ENCODE measurements around the gene STRIP2. TPM values are rescaled to one million over a fixed set of nuclear protein-coding genes. Genes with fewer than 3 reads are reported as not detected.

Gene STRIP2
- total and polyA plus RNA-seq, 9 of the 15 experiments (the other 6 are each of a cell fraction or from before 2014, with no cell fraction given) = 10.1 to 81.8 (median 42.3) TPM

DNA sequence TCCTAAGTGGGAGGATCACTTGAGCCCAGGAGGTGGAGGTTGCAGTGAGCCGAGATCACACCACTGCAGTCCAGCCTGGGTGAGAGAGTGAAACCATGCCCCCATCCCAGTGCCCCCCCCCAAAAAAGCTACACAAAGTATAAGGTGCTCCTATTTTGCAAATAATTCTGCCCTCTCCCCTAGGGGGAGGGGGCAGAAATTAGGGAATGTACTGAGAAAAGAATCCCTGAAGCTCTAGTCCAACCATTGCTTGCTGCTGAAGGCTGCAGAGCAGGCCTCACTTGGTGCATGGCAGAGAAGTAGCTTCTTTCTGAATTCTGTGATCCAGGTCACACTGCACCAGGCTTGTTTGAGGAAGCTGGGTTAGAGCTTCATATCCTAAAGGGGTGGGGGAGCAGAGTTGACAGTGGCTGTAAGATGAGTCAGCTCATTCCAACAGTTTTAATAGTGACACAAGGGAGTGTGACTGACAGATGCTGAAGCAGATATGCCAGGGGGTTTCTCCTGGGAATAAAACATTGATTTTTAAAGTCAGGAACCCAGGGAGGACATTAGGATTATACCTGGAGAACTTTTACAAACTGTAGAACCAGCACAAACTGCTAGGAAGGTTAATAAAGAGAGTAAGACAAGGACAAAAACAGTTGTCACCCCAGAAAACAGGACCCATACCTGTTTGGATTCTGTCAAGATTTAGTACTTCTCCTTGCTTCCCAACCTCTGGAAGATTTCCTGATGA lies 32.8 kb upstream of the STRIP2 start (continued):
- TF ChIP-seq WHSC1 (IDR thresholded peaks at IDR 0.05; ENCODE audit: low read length) = no peak
- TF ChIP-seq, protein P1, sequence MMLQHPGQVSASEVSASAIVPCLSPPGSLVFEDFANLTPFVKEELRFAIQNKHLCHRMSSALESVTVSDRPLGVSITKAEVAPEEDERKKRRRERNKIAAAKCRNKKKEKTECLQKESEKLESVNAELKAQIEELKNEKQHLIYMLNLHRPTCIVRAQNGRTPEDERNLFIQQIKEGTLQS (IDR thresholded peaks at IDR 0.05) = peak; percentile 91
- TF ChIP-seq, protein P1 (CRISPR knock-in tag; conservative IDR thresholded peaks at IDR 0.05) = peak; percentile 52; the same call in 1 of the 2 replicates
- TF ChIP-seq ELF1 (tag; IDR thresholded peaks at IDR 0.05) = no peak; the same call in 1 of the 2 replicates
- TF ChIP-seq GATAD2B (IDR thresholded peaks at IDR 0.05; ENCODE audit: borderline replicate concordance) = peak; percentile 68; the same call in 1 of the 2 replicates
- TF ChIP-seq, protein P2, sequence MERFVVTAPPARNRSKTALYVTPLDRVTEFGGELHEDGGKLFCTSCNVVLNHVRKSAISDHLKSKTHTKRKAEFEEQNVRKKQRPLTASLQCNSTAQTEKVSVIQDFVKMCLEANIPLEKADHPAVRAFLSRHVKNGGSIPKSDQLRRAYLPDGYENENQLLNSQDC (CRISPR knock-in tag; IDR thresholded peaks at IDR 0.05) = no peak
- TF ChIP-seq TCF7L2 (IDR thresholded peaks at IDR 0.05; ENCODE audit: low read depth, low read length) = no peak
- TF ChIP-seq FIP1L1 (IDR thresholded peaks at IDR 0.05; ENCODE audit: low read depth, low read length, poor library complexity, severe bottlenecking) = no peak
- no peak for TF ChIP-seq ZNF551 (CRISPR knock-in tag; IDR thresholded peaks at IDR 0.05)
- TF ChIP-seq, protein P3, sequence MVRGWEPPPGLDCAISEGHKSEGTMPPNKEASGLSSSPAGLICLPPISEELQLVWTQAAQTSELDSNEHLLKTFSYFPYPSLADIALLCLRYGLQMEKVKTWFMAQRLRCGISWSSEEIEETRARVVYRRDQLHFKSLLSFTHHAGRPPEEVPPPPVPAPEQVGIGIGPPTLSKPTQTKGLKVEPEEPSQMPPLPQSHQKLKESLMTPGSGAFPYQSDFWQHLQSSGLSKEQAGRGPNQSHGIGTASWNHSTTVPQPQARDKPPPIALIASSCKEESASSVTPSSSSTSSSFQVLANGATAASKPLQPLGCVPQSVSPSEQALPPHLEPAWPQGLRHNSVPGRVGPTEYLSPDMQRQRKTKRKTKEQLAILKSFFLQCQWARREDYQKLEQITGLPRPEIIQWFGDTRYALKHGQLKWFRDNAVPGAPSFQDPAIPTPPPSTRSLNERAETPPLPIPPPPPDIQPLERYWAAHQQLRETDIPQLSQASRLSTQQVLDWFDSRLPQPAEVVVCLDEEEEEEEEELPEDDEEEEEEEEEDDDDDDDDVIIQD (CRISPR knock-in tag; IDR thresholded peaks at IDR 0.05) = no peak
- TF ChIP-seq GABPB2 (CRISPR knock-in tag; conservative IDR thresholded peaks at IDR 0.05) = no peak
- TF ChIP-seq NR4A1 (CRISPR knock-in tag; IDR thresholded peaks at IDR 0.05) = no peak
- no peak for TF ChIP-seq NR4A1 (tag; IDR thresholded peaks at IDR 0.05)
- TF ChIP-seq, protein P4, sequence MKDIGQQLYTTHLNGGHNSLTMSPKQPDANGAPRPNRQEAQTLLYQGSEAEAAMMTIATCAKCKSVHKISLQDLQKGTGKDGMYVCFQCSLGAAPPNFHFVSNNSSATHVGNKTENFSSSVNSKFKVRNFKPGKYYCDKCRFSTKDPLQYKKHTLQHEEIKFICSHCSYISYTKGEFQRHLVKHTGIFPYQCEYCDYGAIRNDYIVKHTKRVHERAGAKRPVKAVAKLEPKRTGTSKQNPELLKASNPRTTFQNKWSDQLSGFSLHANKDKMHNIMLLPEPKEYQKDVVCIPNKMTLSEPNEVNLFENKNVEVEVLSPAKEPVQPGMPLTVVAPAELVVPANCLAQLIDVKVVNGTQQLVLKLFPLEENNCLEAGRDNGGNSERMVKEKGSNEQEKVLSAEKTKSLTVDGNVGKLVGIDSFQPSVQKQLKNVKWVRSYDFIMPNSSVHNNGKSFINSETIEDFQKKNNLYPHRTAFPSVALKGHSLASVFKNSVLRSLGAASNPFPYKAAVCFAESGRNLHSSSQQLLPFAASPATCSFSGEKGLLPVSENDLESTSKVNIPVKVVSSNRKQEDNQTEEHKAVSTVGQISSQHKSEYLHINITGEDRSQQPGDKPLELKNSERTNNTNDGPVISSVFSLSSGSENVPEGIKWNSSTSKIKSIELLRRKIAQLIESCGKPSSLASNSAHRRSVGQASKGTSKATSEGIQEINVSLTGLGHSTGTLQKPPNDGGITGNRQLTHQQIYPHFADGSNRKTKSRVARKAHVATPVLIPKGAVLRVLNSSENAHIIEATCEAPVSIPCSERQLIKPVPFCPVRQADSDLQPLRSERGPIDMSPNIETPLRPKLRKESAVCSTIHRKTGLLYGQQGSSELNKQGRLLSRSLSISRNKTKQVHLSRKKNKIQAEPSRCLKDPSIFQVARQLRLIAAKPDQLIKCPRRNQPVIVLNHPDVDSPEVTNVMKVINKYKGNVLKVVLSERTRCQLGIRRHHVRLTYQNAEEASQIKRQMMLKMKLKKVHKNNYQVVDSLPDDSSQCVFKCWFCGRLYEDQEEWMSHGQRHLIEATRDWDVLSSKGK (CRISPR knock-in tag; IDR thresholded peaks at IDR 0.05) = no peak
- TF ChIP-seq, protein P5, sequence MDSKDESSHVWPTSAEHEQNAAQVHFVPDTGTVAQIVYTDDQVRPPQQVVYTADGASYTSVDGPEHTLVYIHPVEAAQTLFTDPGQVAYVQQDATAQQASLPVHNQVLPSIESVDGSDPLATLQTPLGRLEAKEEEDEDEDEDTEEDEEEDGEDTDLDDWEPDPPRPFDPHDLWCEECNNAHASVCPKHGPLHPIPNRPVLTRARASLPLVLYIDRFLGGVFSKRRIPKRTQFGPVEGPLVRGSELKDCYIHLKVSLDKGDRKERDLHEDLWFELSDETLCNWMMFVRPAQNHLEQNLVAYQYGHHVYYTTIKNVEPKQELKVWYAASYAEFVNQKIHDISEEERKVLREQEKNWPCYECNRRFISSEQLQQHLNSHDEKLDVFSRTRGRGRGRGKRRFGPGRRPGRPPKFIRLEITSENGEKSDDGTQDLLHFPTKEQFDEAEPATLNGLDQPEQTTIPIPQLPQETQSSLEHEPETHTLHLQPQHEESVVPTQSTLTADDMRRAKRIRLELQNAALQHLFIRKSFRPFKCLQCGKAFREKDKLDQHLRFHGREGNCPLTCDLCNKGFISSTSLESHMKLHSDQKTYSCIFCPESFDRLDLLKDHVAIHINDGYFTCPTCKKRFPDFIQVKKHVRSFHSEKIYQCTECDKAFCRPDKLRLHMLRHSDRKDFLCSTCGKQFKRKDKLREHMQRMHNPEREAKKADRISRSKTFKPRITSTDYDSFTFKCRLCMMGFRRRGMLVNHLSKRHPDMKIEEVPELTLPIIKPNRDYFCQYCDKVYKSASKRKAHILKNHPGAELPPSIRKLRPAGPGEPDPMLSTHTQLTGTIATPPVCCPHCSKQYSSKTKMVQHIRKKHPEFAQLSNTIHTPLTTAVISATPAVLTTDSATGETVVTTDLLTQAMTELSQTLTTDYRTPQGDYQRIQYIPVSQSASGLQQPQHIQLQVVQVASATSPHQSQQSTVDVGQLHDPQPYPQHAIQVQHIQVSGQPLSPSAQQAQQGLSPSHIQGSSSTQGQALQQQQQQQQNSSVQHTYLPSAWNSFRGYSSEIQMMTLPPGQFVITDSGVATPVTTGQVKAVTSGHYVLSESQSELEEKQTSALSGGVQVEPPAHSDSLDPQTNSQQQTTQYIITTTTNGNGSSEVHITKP (IDR thresholded peaks at IDR 0.05; ENCODE audit: partially characterized antibody) = no peak
- TF ChIP-seq, protein P6, sequence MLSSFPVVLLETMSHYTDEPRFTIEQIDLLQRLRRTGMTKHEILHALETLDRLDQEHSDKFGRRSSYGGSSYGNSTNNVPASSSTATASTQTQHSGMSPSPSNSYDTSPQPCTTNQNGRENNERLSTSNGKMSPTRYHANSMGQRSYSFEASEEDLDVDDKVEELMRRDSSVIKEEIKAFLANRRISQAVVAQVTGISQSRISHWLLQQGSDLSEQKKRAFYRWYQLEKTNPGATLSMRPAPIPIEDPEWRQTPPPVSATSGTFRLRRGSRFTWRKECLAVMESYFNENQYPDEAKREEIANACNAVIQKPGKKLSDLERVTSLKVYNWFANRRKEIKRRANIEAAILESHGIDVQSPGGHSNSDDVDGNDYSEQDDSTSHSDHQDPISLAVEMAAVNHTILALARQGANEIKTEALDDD (IDR thresholded peaks at IDR 0.05) = peak; percentile 66

All from K562 (cell line).